GM12878 (cell line): ENCODE results near the gene ELOVL5. TPM values are rescaled to one million over a fixed set of nuclear protein-coding genes. Genes with fewer than 3 reads are reported as not detected.

Experiments used
- ATAC-seq: fragments of 200-7000 bp; cut with Tn5 transposase; 3 replicates; pipeline ENCODE4 v1.9.1; 2020; ENCODE audit warnings: mild to moderate bottlenecking, moderate library complexity
- BruUV-seq: library from RNA; stranded (reverse); fragments of 400-500 nt; replicated peaks from 2 replicates; lab custom pipeline; 2021; lab: Mats Ljungman, UMichigan
- CTCF ChIA-PET: fragments of 300-600 bp; sonication (Branson Sonifier 250); formaldehyde crosslinking; extraction: SDS; loops from one replicate; lab custom pipeline; 2021; ENCODE audit warnings: inconsistent platforms; lab: Yijun Ruan, JAX
- POLR2A ChIA-PET: fragments of 350-600 bp; formaldehyde crosslinking; extraction: SDS; loops from one replicate; lab custom pipeline; 2021; ENCODE audit warnings: inconsistent platforms; lab: Charles Lee
- RAD21 ChIA-PET: fragments of 300-600 bp; sonication (Branson Sonifier 250); formaldehyde crosslinking; loops from one replicate; lab custom pipeline; 2023; ENCODE audit warnings: antibody characterized with exemption; ENCODE audit not compliant: unreplicated experiment; lab: Charles Lee
- SMC1A ChIA-PET: fragments of 300-600 bp; sonication (Branson Sonifier 250); formaldehyde crosslinking; loops from one replicate; lab custom pipeline; 2023; ENCODE audit not compliant: unreplicated experiment, uncharacterized antibody; lab: Charles Lee
- DNase-seq: peaks from one replicate; pipeline ENCODE4 v3.0.0-alpha.2; 2011; ENCODE audit warnings: low read depth, low spot score
- FAIRE-seq: peaks from 3 replicates; lab custom pipeline; 2011; peaks lifted over from hg19 to GRCh38; lab: Jason Lieb, UNC
- H2AFZ ChIP-seq: 2 replicates; pipeline ENCODE4 v1.6.0; 2011; ENCODE audit warnings: low read depth, low read length, control low read depth; ENCODE audit not compliant: control insufficient read depth
- H3K27ac ChIP-seq: 2 replicates; pipeline ENCODE4 v1.5.1; 2011; ENCODE audit warnings: control low read depth; ENCODE audit not compliant: control insufficient read depth, insufficient read depth
- H3K27me3 ChIP-seq, 2 experiments: replicated peaks in 1 of 2; 2 replicates each; pipeline versions ENCODE4 v1.6.0 to v1.6.1; 2011; ENCODE audit warnings: low read length in 1 of 2; ENCODE audit not compliant: control insufficient read depth in 2 of 2, insufficient read depth in 2 of 2
- H3K36me3 ChIP-seq, 2 experiments: 2 replicates each; pipeline ENCODE4 v1.5.1; 2011; ENCODE audit warnings: low read length in 1 of 2; ENCODE audit not compliant: control insufficient read depth in 2 of 2, insufficient read depth in 2 of 2
- H3K4me1 ChIP-seq: 2 replicates; pipeline ENCODE4 v1.6.1; 2011; ENCODE audit warnings: mild to moderate bottlenecking, low read length, moderate library complexity, mixed read lengths; ENCODE audit not compliant: control insufficient read depth, insufficient read depth
- H3K4me2 ChIP-seq: 2 replicates; pipeline ENCODE4 v1.6.0; 2011; ENCODE audit warnings: control low read depth; ENCODE audit not compliant: control insufficient read depth, insufficient read depth
- H3K4me3 ChIP-seq: fragments of 200-600 bp; sonication (generic); 2 replicates; pipeline ENCODE4 v1.5.1; 2016
- H3K79me2 ChIP-seq: 2 replicates; pipeline ENCODE4 v1.6.0; 2011; ENCODE audit warnings: low read length; ENCODE audit not compliant: control insufficient read depth, insufficient read depth
- H3K9ac ChIP-seq: 2 replicates; pipeline ENCODE4 v1.8.0; 2011; ENCODE audit warnings: low read length, control low read depth, mixed read lengths; ENCODE audit not compliant: control insufficient read depth, insufficient read depth
- H3K9me3 ChIP-seq: replicated peaks from 3 replicates; pipeline ENCODE4 v1.5.1; 2011; ENCODE audit warnings: mild to moderate bottlenecking, low read length; ENCODE audit not compliant: control insufficient read depth, insufficient read depth
- H4K20me1 ChIP-seq: 2 replicates; pipeline ENCODE4 v1.6.0; 2011; ENCODE audit not compliant: control insufficient read depth, insufficient read depth
- ATF3 ChIP-seq: IDR thresholded peaks from 2 replicates; pipeline ENCODE4 v1.6.1; 2011; ENCODE audit warnings: low read depth, mild to moderate bottlenecking, low read length, moderate library complexity, borderline replicate concordance; ENCODE audit errors: extremely low read depth
- BHLHE40 ChIP-seq, 2 experiments: fragments of 450-650 bp in 1 of 2; IDR thresholded peaks; 2 replicates each; pipeline ENCODE4 v1.6.1; 2011 to 2017; ENCODE audit warnings: low read depth in 2 of 2, borderline replicate concordance in 1 of 2, improper control_type of control experiment in 1 of 2, low read length in 1 of 2, mild to moderate bottlenecking in 1 of 2
- CEBPB ChIP-seq, 2 experiments: fragments of 150-350 bp in 1 of 2; IDR thresholded peaks; 2 replicates each; pipeline ENCODE4 v1.6.1; 2012 to 2014; ENCODE audit warnings: low read depth in 2 of 2, low read length in 2 of 2, borderline replicate concordance in 1 of 2, inconsistent platforms in 1 of 2
- E2F4 ChIP-seq: IDR thresholded peaks from 2 replicates; pipeline ENCODE4 v1.6.1; 2012; ENCODE audit warnings: low read depth, low read length, improper control_type of control experiment
- EGR1 ChIP-seq, 2 experiments: IDR thresholded peaks; 1 replicate in 1 of 2; 2 replicates in 1 of 2; pipeline ENCODE4 v1.6.1; 2011 to 2012; ENCODE audit warnings: low read depth in 2 of 2, low read length in 2 of 2, borderline replicate concordance in 1 of 2, mild to moderate bottlenecking in 1 of 2, moderate library complexity in 1 of 2
- EZH2 ChIP-seq: IDR thresholded peaks from 2 replicates; pipeline ENCODE4 v1.6.1; 2012; ENCODE audit warnings: low read depth, mild to moderate bottlenecking, control low read depth, inconsistent platforms, low read length, borderline replicate concordance; ENCODE audit not compliant: control insufficient read depth
- HDAC2 ChIP-seq: fragments of 200-600 bp; sonication (generic); IDR thresholded peaks from 2 replicates; pipeline ENCODE4 v1.6.1; 2017
- KAT2A ChIP-seq: conservative IDR thresholded peaks from 2 replicates; pipeline ENCODE4 v1.6.1; 2011; ENCODE audit warnings: low read depth, low read length; ENCODE audit not compliant: control insufficient read depth
- MTA3 ChIP-seq: IDR thresholded peaks from 2 replicates; pipeline ENCODE4 v1.6.1; 2012; ENCODE audit warnings: low read length, inconsistent platforms, borderline replicate concordance
- NFIC ChIP-seq: IDR thresholded peaks from 2 replicates; pipeline ENCODE4 v1.6.1; 2012; ENCODE audit warnings: low read depth, mild to moderate bottlenecking, inconsistent platforms, low read length, moderate library complexity
- NFYA ChIP-seq: IDR thresholded peaks from 2 replicates; pipeline ENCODE4 v1.6.1; 2011; ENCODE audit warnings: low read depth, mild to moderate bottlenecking, low read length, improper control_type of control experiment, borderline replicate concordance
- NR2C2 ChIP-seq: IDR thresholded peaks from 2 replicates; pipeline ENCODE4 v1.6.1; 2011; ENCODE audit warnings: borderline replicate concordance, low read depth; ENCODE audit not compliant: control insufficient read depth, insufficient read length
- POLR2A ChIP-seq: IDR thresholded peaks from 2 replicates; pipeline ENCODE4 v1.6.1; 2011; ENCODE audit warnings: low read depth, mild to moderate bottlenecking, low read length
- PRDM15 ChIP-seq: fragments of 450-650 bp; formaldehyde crosslinking; IDR thresholded peaks from 2 replicates; pipeline ENCODE4 v1.4.0; 2020; ENCODE audit warnings: mild to moderate bottlenecking, moderate library complexity
- SMAD1 ChIP-seq: fragments of 450-650 bp; IDR thresholded peaks from 2 replicates; pipeline ENCODE4 v1.6.1; 2018; ENCODE audit warnings: mild to moderate bottlenecking, low read depth; ENCODE audit not compliant: partially characterized antibody
- SRF ChIP-seq, 2 experiments: IDR thresholded peaks; 2 replicates each; pipeline ENCODE4 v1.6.1; 2011; ENCODE audit warnings: low read depth in 2 of 2, low read length in 2 of 2, mild to moderate bottlenecking in 1 of 2, moderate library complexity in 1 of 2
- ZBED1 ChIP-seq: IDR thresholded peaks from 2 replicates; pipeline ENCODE4 v1.6.1; 2016; ENCODE audit warnings: borderline replicate concordance
- ZNF384 ChIP-seq: IDR thresholded peaks from 2 replicates; pipeline ENCODE4 v1.6.1; 2012; ENCODE audit warnings: low read depth, mild to moderate bottlenecking, low read length, improper control_type of control experiment, borderline replicate concordance
- ZZZ3 ChIP-seq: IDR thresholded peaks from 2 replicates; pipeline ENCODE4 v1.6.1; 2011; ENCODE audit warnings: low read depth; ENCODE audit not compliant: control insufficient read depth, insufficient read length
- WGBS: methylation state at CpG from one replicate; pipeline ENCODE4 v1.1.6; 2016; ENCODE audit warnings: low lambda C conversion rate; ENCODE audit not compliant: insufficient replicate concordance, insufficient coverage; ENCODE audit errors: missing lambda C conversion rate; 5-methylcytosine and 5-hydroxymethylcytosine counted together
- in situ Hi-C: fragments of 300-500 bp; cut with MboI; formaldehyde crosslinking; loops from 9 replicates; pipeline ENCODE4 v1.14.3; 2018; ENCODE audit warnings: mixed read lengths
- intact Hi-C: fragments of 100-400 bp; cut with micrococcal nuclease; formaldehyde crosslinking; loops from one replicate; pipeline ENCODE4 v1.14.2; 2022; ENCODE audit not compliant: unreplicated experiment
- polyA plus RNA-seq, 11 experiments: library from polyadenylated mRNA; depleted of rRNA in 4 of 11; unstranded in 6 of 11; stranded (reverse) in 5 of 11; fragments of >200 nt; fragmentation: Nextera tagmentation in 4 of 11; fragmentation: Illumina TruSeq in 1 of 11; extraction: Ambion mirVana in 4 of 11; extraction: Trizol in 1 of 11; gene quantifications; 1 replicate in 1 of 11; 2 replicates in 10 of 11; pipeline versions ENCODE4 v1.2.1 to v1.2.3, GENCODE V29; 2011 to 2016; ENCODE audit warnings: inconsistent platforms in 2 of 11, missing spikeins in 2 of 11, low read depth in 1 of 11
- total RNA-seq, 4 experiments: library from RNA; depleted of rRNA in 3 of 4; stranded (reverse); fragments of >200 nt in 3 of 4; fragmentation: Illumina TruSeq in 1 of 4; extraction: Trizol in 1 of 4; gene quantifications; 2 replicates each; pipeline versions ENCODE4 v1.2.1 to v1.2.3, GENCODE V29; 2013 to 2021

ELOVL5 gene
- total and polyA plus RNA-seq, 10 of the 15 experiments (the other 5 are each of a cell fraction or from before 2014, with no cell fraction given), result 156 to 241 (median 196) TPM

- no peaks in the 10 kb centered on the region for H3K4me1 ChIP-seq
- H4K20me1 ChIP-seq, result no peaks in the 10 kb centered on the region; the same call in 1 of the 2 replicates
- ChIA-PET CTCF (interaction anchor here (1.0 to 1.4 kb wide), 2 partner anchors 15 to 93 kb away, joined by 3 read pairs; no protein-coding TSS in a partner anchor), SMC1A (interaction anchor here (0.9 kb wide), 1 partner anchor 48 kb away, joined by 3 read pairs; no protein-coding TSS in a partner anchor)
- no TSS peak for BruUV-seq
- no peak for TF ChIP-seq BHLHE40 (IDR thresholded peaks at IDR 0.05; ENCODE audit: borderline replicate concordance in 1 of 2, low read depth in 2 of 2, low read length in 1 of 2)
- no peak for TF ChIP-seq ATF3
- no peak for TF ChIP-seq CEBPB (IDR thresholded peaks at IDR 0.05; ENCODE audit: borderline replicate concordance in 1 of 2, low read depth in 2 of 2, low read length in 2 of 2)
- no peak for TF ChIP-seq KAT2A
- no peak for TF ChIP-seq EZH2
- no peak for TF ChIP-seq NFIC
- TF ChIP-seq SMAD1, result no peak
- no peak for TF ChIP-seq EGR1 (IDR thresholded peaks at IDR 0.05; ENCODE audit: borderline replicate concordance in 1 of 2, low read depth in 2 of 2, low read length in 2 of 2)
- no peak for TF ChIP-seq E2F4
- no peak for TF ChIP-seq HDAC2
- no peak for TF ChIP-seq PRDM15 (CRISPR knock-in tag)
- TF ChIP-seq ZBED1, result no peak
- no peak for TF ChIP-seq NR2C2
- no peak for TF ChIP-seq ZNF384
- TF ChIP-seq MTA3, result no peak
- TF ChIP-seq POLR2A, result no peak
- no peak for TF ChIP-seq NFYA
- no peak for TF ChIP-seq ZZZ3
- TF ChIP-seq SRF (IDR thresholded peaks at IDR 0.05; ENCODE audit: low read depth in 2 of 2, low read length in 2 of 2), result no peak
- TF ChIP-seq, all 136 proteins: peak for 0
- no peak overlapping the region for H3K9ac ChIP-seq
- WGBS, result 57% methylated on average over 5 of the region's 5 CpGs
- no peaks in the 10 kb centered on the region for H3K79me2 ChIP-seq
- no peak overlapping the region for H3K4me3 ChIP-seq
- intact Hi-C loops (no loop called here), in situ Hi-C loops (no loop called here)
- ChIA-PET POLR2A (no interaction called here), RAD21 (no interaction called here)
- no peak for ATAC-seq
- no peak overlapping the region for H3K4me2 ChIP-seq
- no peaks in the 10 kb centered on the region for H3K27me3 ChIP-seq
- H3K9me3 ChIP-seq, result no peaks in the 10 kb centered on the region; the same call in 2 of the 3 replicates
- H2AFZ ChIP-seq, result no peak overlapping the region
- DNase-seq, result no peak
- no peak overlapping the region for H3K27ac ChIP-seq
- no peak for FAIRE-seq
- peaks cover 18 to 24% of the 10 kb centered on the region in 2 experiments for H3K36me3 ChIP-seq
Observed at GRCh38 chr6:53264915-53265607, 83.7 kb downstream of the ELOVL5 start.
